ENCODE measurements around the gene WDR20.
"Not testable (repeated sequence)": the region's sequence is repeated elsewhere in the genome, so short reads cannot be mapped to it uniquely, and the experiment has no call there.

Gene WDR20

GRCh38 chr14:102238131-102238530 lies 98.4 kb downstream of the WDR20 start:
- DNase-seq (ENCODE audit: low read depth, low spot score), result no peak

- no peak for DNase-seq (ENCODE audit: low read depth, low spot score)
Measured at GRCh38 chr14:102238766-102239165, 99.1 kb downstream of the WDR20 start.

- no peak for DNase-seq (ENCODE audit: low read depth, low spot score)
Measured at GRCh38 chr14:102239231-102239630, 99.5 kb downstream of the WDR20 start.

- DNase-seq (ENCODE audit: low read depth, low spot score), result not testable (repeated sequence)
Measured at GRCh38 chr14:102240481-102240880, 100.8 kb downstream of the WDR20 start.

- no peak for DNase-seq (ENCODE audit: low read depth, low spot score)
Measured at GRCh38 chr14:102241147-102241546, 101.5 kb downstream of the WDR20 start.

- not testable (repeated sequence) for DNase-seq (ENCODE audit: low read depth, low spot score)
Measured at GRCh38 chr14:102243795-102244194, 104.1 kb downstream of the WDR20 start.

- DNase-seq (ENCODE audit: low read depth, low spot score), result no peak
Measured at GRCh38 chr14:102246071-102246470, 106.4 kb downstream of the WDR20 start.

GRCh38 chr14:102248121-102248520 lies 108.4 kb downstream of the WDR20 start:
- no peak for DNase-seq (ENCODE audit: low read depth, low spot score)

- no peak for DNase-seq (ENCODE audit: low read depth, low spot score)
Measured at GRCh38 chr14:102249041-102249440, 109.3 kb downstream of the WDR20 start.

GRCh38 chr14:102249981-102250380 lies 110.3 kb downstream of the WDR20 start:
- DNase-seq (ENCODE audit: low read depth, low spot score), result no peak

- no peak for DNase-seq (ENCODE audit: low read depth, low spot score)
Measured at GRCh38 chr14:102250636-102251035, 110.9 kb downstream of the WDR20 start.

GRCh38 chr14:102251161-102251560 lies 111.5 kb downstream of the WDR20 start:
- DNase-seq (ENCODE audit: low read depth, low spot score), result no peak

GRCh38 chr14:102252834-102253801 lies 113.4 kb downstream of the WDR20 start:
- DNase-seq (ENCODE audit: low read depth, low spot score), result no peak

GRCh38 chr14:102255401-102256190 lies 115.9 kb downstream of the WDR20 start:
- no peak for DNase-seq (ENCODE audit: low read depth, low spot score)

- DNase-seq (ENCODE audit: low read depth, low spot score), result no peak
Measured at GRCh38 chr14:102256716-102257115, 117.0 kb downstream of the WDR20 start.

GRCh38 chr14:102258136-102258535 lies 118.4 kb downstream of the WDR20 start:
- DNase-seq (ENCODE audit: low read depth, low spot score), result no peak

Measured in activated CD4-positive, CD25-positive, alpha-beta regulatory T cell treated with anti-CD3 and anti-CD28 coated beads, Interleukin-2, amount 50 U/mL, for 16 hours (primary cell).